ENCODE results near the gene BCL3. TPM values are rescaled to one million over a fixed set of nuclear protein-coding genes. Genes with fewer than 3 reads are reported as not detected.

Gene BCL3
- total and polyA plus RNA-seq, 2 of the 13 experiments (the other 11 are each of a cell fraction or from before 2014, with no cell fraction given), result 2.3 to 4.0 TPM

DNA sequence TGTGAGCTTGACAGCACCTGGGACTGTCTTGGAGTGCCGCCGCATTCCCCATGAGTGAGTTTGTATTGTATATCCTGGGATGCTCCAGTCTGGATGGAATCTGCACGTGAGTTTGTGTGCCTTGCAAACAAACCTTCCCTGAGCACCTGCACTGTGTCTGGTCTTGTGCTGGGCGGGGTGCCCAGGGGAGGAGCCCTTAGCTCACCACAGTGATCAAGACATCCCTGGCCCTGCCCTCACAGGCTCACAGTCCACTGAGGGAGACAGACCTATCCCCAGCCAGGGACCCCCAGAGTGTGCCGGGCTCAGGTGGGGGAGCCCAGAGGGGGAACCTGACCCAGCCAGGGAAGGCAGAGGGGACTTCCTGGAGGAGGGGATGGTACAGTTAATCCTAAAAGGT lies 58.7 kb downstream of the BCL3 start (continued):
- TF ChIP-seq, protein P1, sequence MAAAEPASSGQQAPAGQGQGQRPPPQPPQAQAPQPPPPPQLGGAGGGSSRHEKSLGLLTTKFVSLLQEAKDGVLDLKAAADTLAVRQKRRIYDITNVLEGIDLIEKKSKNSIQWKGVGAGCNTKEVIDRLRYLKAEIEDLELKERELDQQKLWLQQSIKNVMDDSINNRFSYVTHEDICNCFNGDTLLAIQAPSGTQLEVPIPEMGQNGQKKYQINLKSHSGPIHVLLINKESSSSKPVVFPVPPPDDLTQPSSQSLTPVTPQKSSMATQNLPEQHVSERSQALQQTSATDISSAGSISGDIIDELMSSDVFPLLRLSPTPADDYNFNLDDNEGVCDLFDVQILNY (CRISPR knock-in tag; conservative IDR thresholded peaks at IDR 0.05), result no peak
- TF ChIP-seq MIER3 (CRISPR knock-in tag; IDR thresholded peaks at IDR 0.05; ENCODE audit: borderline replicate concordance) (no peak; the same call in 1 of the 2 replicates), ZNF768 (CRISPR knock-in tag; IDR thresholded peaks at IDR 0.05) (no peak), REPIN1 (CRISPR knock-in tag; IDR thresholded peaks at IDR 0.05; ENCODE audit: borderline replicate concordance, low read depth) (peak; percentile 28; the same call in 1 of the 2 replicates), ZNF891 (CRISPR knock-in tag; IDR thresholded peaks at IDR 0.05) (no peak), KDM6A (CRISPR knock-in tag; IDR thresholded peaks at IDR 0.05; ENCODE audit: low read depth) (0 out of 2 replicates have a peak, but pooled peaks have one; percentile 44), BCL6 (CRISPR knock-in tag; IDR thresholded peaks at IDR 0.05) (peak; percentile 75), HMG20A (CRISPR knock-in tag; IDR thresholded peaks at IDR 0.05; ENCODE audit: borderline replicate concordance) (peak; percentile 26; the same call in 1 of the 2 replicates), ZNF792 (CRISPR knock-in tag; IDR thresholded peaks at IDR 0.05) (no peak), ZNF225 (CRISPR knock-in tag; IDR thresholded peaks at IDR 0.05) (0 out of 2 replicates have a peak, but pooled peaks have one; percentile 30), HDAC1 (CRISPR knock-in tag; IDR thresholded peaks at IDR 0.05) (peak; percentile 55; the same call in 1 of the 2 replicates), ZFP36 (IDR thresholded peaks at IDR 0.05; ENCODE audit: borderline replicate concordance, low read depth, low read length, partially characterized antibody) (no peak), KDM4B (CRISPR knock-in tag; IDR thresholded peaks at IDR 0.05) (0 out of 2 replicates have a peak, but pooled peaks have one; percentile 44), SRSF1 (optimal IDR thresholded peaks at IDR 0.05; ENCODE audit: low read depth, low read length) (no peak)
- TF ChIP-seq, protein P2, sequence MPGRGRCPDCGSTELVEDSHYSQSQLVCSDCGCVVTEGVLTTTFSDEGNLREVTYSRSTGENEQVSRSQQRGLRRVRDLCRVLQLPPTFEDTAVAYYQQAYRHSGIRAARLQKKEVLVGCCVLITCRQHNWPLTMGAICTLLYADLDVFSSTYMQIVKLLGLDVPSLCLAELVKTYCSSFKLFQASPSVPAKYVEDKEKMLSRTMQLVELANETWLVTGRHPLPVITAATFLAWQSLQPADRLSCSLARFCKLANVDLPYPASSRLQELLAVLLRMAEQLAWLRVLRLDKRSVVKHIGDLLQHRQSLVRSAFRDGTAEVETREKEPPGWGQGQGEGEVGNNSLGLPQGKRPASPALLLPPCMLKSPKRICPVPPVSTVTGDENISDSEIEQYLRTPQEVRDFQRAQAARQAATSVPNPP (CRISPR knock-in tag; IDR thresholded peaks at IDR 0.05), result no peak
- TF ChIP-seq, protein P3, sequence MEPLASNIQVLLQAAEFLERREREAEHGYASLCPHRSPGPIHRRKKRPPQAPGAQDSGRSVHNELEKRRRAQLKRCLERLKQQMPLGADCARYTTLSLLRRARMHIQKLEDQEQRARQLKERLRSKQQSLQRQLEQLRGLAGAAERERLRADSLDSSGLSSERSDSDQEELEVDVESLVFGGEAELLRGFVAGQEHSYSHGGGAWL (CRISPR knock-in tag; IDR thresholded peaks at IDR 0.05), result no peak
- TF ChIP-seq, protein P4, sequence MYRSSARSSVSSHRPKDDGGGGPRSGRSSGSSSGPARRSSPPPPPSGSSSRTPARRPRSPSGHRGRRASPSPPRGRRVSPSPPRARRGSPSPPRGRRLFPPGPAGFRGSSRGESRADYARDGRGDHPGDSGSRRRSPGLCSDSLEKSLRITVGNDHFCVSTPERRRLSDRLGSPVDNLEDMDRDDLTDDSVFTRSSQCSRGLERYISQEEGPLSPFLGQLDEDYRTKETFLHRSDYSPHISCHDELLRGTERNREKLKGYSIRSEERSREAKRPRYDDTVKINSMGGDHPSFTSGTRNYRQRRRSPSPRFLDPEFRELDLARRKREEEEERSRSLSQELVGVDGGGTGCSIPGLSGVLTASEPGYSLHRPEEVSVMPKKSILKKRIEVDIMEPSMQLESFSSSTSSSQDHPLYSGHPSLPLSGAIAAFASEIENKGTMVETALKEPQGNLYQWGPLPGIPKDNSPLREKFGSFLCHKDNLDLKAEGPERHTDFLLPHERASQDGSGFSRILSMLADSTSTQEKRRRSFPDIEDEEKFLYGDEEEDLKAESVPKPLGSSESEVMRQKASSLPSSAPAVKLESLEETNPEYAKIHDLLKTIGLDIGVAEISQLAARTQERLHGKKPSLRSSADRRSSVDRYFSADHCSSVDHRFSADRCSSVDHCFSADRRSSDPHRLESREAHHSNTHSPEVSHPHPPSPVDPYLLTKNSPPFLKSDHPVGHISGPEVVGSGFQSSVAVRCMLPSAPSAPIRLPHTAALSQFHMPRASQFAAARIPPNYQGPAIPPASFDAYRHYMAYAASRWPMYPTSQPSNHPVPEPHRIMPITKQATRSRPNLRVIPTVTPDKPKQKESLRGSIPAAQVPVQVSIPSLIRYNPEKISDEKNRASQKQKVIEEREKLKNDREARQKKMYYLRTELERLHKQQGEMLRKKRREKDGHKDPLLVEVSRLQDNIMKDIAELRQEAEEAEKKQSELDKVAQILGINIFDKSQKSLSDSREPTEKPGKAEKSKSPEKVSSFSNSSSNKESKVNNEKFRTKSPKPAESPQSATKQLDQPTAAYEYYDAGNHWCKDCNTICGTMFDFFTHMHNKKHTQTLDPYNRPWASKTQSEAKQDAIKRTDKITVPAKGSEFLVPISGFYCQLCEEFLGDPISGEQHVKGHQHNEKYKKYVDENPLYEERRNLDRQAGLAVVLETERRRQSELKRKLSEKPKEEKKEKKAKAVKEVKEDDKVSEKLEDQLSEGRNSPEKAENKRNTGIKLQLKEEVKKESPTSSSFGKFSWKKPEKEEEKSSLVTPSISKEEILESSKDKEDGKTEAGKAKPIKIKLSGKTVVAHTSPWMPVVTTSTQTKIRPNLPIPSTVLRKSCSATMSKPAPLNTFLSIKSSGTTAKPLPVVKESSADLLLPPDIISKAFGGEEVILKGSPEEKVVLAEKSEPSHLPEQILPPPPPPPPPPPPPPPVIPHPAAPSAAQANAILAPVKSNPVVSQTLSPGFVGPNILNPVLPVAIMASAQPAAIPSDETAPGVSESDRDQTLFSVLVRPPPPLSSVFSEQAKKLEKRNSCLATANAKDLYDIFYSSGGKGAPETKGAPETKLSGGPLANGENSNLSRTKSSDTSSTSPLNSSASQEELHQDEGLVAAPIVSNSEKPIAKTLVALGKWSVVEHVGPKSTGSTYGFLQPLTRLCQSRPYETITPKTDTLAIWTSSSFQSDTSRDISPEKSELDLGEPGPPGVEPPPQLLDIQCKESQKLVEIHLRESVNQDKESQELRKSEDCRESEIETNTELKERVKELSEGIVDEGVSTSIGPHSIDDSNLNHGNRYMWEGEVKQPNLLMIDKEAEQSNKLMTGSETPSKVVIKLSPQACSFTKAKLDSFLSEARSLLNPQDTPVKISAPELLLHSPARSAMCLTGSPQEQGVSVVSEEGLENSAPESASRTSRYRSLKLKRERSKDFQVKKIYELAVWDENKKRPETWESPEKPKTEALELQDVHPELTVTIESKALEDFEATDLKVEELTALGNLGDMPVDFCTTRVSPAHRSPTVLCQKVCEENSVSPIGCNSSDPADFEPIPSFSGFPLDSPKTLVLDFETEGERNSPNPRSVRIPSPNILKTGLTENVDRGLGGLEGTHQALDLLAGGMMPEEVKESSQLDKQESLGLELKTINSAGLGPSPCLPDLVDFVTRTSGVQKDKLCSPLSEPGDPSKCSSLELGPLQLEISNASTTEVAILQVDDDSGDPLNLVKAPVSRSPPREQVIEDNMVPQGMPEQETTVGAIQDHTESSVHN (CRISPR knock-in tag; IDR thresholded peaks at IDR 0.05), result no peak
- TF ChIP-seq, protein P5, sequence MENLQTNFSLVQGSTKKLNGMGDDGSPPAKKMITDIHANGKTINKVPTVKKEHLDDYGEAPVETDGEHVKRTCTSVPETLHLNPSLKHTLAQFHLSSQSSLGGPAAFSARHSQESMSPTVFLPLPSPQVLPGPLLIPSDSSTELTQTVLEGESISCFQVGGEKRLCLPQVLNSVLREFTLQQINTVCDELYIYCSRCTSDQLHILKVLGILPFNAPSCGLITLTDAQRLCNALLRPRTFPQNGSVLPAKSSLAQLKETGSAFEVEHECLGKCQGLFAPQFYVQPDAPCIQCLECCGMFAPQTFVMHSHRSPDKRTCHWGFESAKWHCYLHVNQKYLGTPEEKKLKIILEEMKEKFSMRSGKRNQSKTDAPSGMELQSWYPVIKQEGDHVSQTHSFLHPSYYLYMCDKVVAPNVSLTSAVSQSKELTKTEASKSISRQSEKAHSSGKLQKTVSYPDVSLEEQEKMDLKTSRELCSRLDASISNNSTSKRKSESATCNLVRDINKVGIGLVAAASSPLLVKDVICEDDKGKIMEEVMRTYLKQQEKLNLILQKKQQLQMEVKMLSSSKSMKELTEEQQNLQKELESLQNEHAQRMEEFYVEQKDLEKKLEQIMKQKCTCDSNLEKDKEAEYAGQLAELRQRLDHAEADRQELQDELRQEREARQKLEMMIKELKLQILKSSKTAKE (CRISPR knock-in tag; IDR thresholded peaks at IDR 0.05; ENCODE audit: borderline replicate concordance), result peak; percentile 41; the same call in 1 of the 2 replicates
